H1 (cell line): Measurements from ENCODE around the gene BAIAP2.

Experiments
- E2F6 ChIP-seq: IDR thresholded peaks from 2 replicates; pipeline ENCODE4 v1.6.1; 2012; ENCODE audit warnings: inconsistent platforms
- EP300 ChIP-seq, 2 experiments: IDR thresholded peaks; 1 replicate in 1 of 2; 2 replicates in 1 of 2; pipeline ENCODE4 v1.6.1; 2011 to 2012; ENCODE audit warnings: low read depth in 2 of 2, low read length in 2 of 2, mild to moderate bottlenecking in 2 of 2, borderline replicate concordance in 1 of 2, inconsistent platforms in 1 of 2, moderate library complexity in 1 of 2
- TF ChIP-seq, protein P1 (sequence below), 3 experiments: IDR thresholded peaks; 1 replicate in 2 of 3; 2 replicates in 1 of 3; pipeline versions ENCODE4 v1.5.1 to v1.6.1; 2011; ENCODE audit warnings: low read length in 3 of 3, mild to moderate bottlenecking in 3 of 3, inconsistent platforms in 2 of 3, low read depth in 1 of 3, moderate library complexity in 1 of 3; ENCODE audit not compliant: insufficient read depth in 1 of 3; ENCODE audit errors: control extremely low read depth in 1 of 3

DNA sequence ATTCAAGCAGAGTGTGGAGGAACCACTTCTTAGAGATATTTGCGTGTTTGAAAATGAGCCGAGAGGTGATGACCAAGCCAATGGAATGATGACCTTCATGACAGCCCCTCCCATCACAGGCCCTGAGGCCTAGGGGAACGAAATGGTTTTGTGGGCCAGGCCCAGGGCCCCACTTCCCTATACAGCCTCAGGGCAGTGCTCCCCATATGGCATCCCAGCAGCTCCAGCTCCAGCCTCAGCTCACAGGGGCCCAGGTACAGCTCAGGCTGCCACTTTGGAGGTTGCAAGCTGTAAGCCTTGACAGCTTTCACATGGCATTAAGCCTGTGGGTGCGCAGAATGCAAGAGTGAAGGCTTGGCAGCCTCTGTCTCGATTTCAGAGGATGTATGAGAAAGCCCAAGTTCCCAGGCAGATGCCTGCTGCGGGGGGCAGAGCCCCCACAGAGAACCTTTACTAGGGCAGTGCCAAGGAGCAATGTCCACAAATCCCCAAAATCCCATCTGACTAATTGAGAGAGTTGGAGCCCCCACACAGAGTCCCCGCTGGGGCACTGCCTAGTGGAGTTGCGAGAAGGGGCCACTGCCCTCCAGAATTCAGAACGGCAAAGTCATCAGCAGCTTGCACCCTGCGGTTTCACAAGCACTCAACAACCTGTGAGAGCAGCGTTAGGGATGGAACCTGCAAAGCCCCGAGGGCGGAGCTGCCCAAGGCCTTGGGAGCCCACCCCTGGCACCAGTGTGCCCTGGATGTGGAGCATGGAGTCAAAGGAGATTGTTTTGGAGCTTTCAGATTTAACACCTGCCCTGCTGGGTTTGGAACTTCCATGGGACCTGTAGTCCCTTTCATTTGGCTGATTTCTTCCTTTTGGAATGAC, 22.1 kb upstream of the BAIAP2 start:
- TF ChIP-seq, protein P1, sequence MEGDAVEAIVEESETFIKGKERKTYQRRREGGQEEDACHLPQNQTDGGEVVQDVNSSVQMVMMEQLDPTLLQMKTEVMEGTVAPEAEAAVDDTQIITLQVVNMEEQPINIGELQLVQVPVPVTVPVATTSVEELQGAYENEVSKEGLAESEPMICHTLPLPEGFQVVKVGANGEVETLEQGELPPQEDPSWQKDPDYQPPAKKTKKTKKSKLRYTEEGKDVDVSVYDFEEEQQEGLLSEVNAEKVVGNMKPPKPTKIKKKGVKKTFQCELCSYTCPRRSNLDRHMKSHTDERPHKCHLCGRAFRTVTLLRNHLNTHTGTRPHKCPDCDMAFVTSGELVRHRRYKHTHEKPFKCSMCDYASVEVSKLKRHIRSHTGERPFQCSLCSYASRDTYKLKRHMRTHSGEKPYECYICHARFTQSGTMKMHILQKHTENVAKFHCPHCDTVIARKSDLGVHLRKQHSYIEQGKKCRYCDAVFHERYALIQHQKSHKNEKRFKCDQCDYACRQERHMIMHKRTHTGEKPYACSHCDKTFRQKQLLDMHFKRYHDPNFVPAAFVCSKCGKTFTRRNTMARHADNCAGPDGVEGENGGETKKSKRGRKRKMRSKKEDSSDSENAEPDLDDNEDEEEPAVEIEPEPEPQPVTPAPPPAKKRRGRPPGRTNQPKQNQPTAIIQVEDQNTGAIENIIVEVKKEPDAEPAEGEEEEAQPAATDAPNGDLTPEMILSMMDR (IDR thresholded peaks at IDR 0.05; ENCODE audit: control extremely low read depth in 1 of 3, insufficient read depth in 1 of 3, low read depth in 1 of 3, low read length in 3 of 3): no peak
- TF ChIP-seq EP300 (IDR thresholded peaks at IDR 0.05; ENCODE audit: borderline replicate concordance in 1 of 2, low read depth in 2 of 2, low read length in 2 of 2) (no peak), E2F6 (no peak)
